K562 (cell line): ENCODE measurements around the gene PRTFDC1. TPM values are rescaled to one million over a fixed set of nuclear protein-coding genes. Genes with fewer than 3 reads are reported as not detected.

Source experiments
- ATAC-seq: fragments of 200-7000 bp; cut with Tn5 transposase; 3 replicates; pipeline ENCODE4 v1.9.1; 2020; ENCODE audit warnings: moderate library complexity
- BruUV-seq: library from RNA; stranded (reverse); fragments of 400-500 nt; replicated peaks from 2 replicates; lab custom pipeline; 2021; lab: Mats Ljungman, UMichigan
- CTCF ChIA-PET: fragments of 300-600 bp; formaldehyde crosslinking; extraction: SDS; loops from one replicate; lab custom pipeline; 2021; ENCODE audit warnings: low intra/inter-chr PET ratio; lab: Yijun Ruan, JAX
- POLR2A ChIA-PET: fragments of 300-600, 350-650 bp; sonication (Branson Sonifier 250); formaldehyde crosslinking; extraction: SDS; loops from one replicate; lab custom pipeline; 2021; ENCODE audit warnings: antibody characterized with exemption, inconsistent platforms; lab: Yijun Ruan, JAX
- DNase-seq, 4 experiments: peaks; one replicate each; pipeline versions ENCODE4 v3.0.0 to v3.0.0-alpha.2; 2011 to 2018; ENCODE audit warnings: low spot score in 3 of 4, mixed read lengths in 3 of 4; ENCODE audit errors: extremely low read depth in 1 of 4
- FAIRE-seq: peaks from 2 replicates; lab custom pipeline; 2011; peaks lifted over from hg19 to GRCh38; lab: Jason Lieb, UNC
- H2AFZ ChIP-seq: 2 replicates; pipeline ENCODE4 v1.6.0; 2011; ENCODE audit warnings: low read depth, low read length, control low read depth, inconsistent platforms
- H3K27ac ChIP-seq: fragments of 200-600 bp; 3 replicates; pipeline ENCODE4 v1.8.0; 2011; ENCODE audit warnings: low read depth, mild to moderate bottlenecking, control low read depth, inconsistent platforms, low read length, moderate library complexity, mixed read lengths; ENCODE audit errors: extremely low read depth
- H3K27me3 ChIP-seq, 2 experiments: fragments of 300-600 bp in 1 of 2; 2 replicates in 1 of 2; 3 replicates in 1 of 2; pipeline versions ENCODE4 v1.6.0 to v1.8.0; 2011; ENCODE audit warnings: inconsistent platforms in 2 of 2, low read length in 2 of 2, mild to moderate bottlenecking in 1 of 2, mixed read lengths in 1 of 2, moderate library complexity in 1 of 2; ENCODE audit not compliant: control insufficient read depth in 2 of 2, insufficient read depth in 2 of 2
- H3K36me3 ChIP-seq: fragments of 300-600 bp; 3 replicates; pipeline ENCODE4 v1.8.0; 2011; ENCODE audit warnings: mild to moderate bottlenecking, low read length, inconsistent platforms; ENCODE audit not compliant: control insufficient read depth, insufficient read depth
- H3K4me1 ChIP-seq, 2 experiments: fragments of 200-600 bp in 1 of 2; replicated peaks in 1 of 2; 2 replicates in 1 of 2; 3 replicates in 1 of 2; pipeline versions ENCODE4 v1.5.1 to v1.8.0; 2011; ENCODE audit warnings: inconsistent platforms in 2 of 2, low read length in 2 of 2, mild to moderate bottlenecking in 1 of 2, mixed read lengths in 1 of 2, moderate library complexity in 1 of 2; ENCODE audit not compliant: control insufficient read depth in 2 of 2, insufficient read depth in 2 of 2
- H3K4me2 ChIP-seq: 2 replicates; pipeline ENCODE4 v1.6.1; 2011; ENCODE audit warnings: low read length, control low read depth, inconsistent platforms, mixed read lengths; ENCODE audit not compliant: insufficient read depth
- H3K4me3 ChIP-seq: fragments of 200-600 bp; sonication (generic), shearing (Covaris generic); 2 replicates; pipeline ENCODE4 v1.5.1; 2016; ENCODE audit warnings: control low read depth, inconsistent platforms
- H3K79me2 ChIP-seq: fragments of 200-600 bp; 3 replicates; pipeline ENCODE4 v1.8.0; 2011; ENCODE audit warnings: low read length, inconsistent platforms; ENCODE audit not compliant: control insufficient read depth, insufficient read depth
- H3K9ac ChIP-seq, 2 experiments: 2 replicates each; pipeline versions ENCODE4 v1.6.0 to v1.6.1; 2011; ENCODE audit warnings: low read depth in 2 of 2, low read length in 2 of 2, control low read depth in 1 of 2, inconsistent platforms in 1 of 2, mild to moderate bottlenecking in 1 of 2, mixed read lengths in 1 of 2; ENCODE audit not compliant: insufficient read depth in 1 of 2
- H3K9me1 ChIP-seq: one replicate; pipeline ENCODE4 v1.6.0; 2011; ENCODE audit warnings: inconsistent platforms, mild to moderate bottlenecking, low read length, moderate library complexity; ENCODE audit not compliant: control insufficient read depth, insufficient read depth
- H3K9me3 ChIP-seq: replicated peaks from 2 replicates; pipeline ENCODE4 v1.5.1; 2011; ENCODE audit warnings: low read depth, low read length, inconsistent platforms; ENCODE audit not compliant: control insufficient read depth, insufficient read depth
- H4K20me1 ChIP-seq: replicated peaks from 2 replicates; pipeline ENCODE4 v1.6.1; 2011; ENCODE audit warnings: low read length, inconsistent platforms, mixed read lengths; ENCODE audit not compliant: control insufficient read depth, insufficient read depth
- ARID2 ChIP-seq: fragments of 450-650 bp; IDR thresholded peaks from 2 replicates; pipeline ENCODE4 v1.6.1; 2017; ENCODE audit warnings: antibody characterized with exemption, mild to moderate bottlenecking
- ATF3 ChIP-seq, 2 experiments: fragments of 450-650 bp in 1 of 2; sonication (generic) in 1 of 2; formaldehyde crosslinking in 1 of 2; IDR thresholded peaks in 1 of 2; conservative IDR thresholded peaks in 1 of 2; 2 replicates each; pipeline versions ENCODE4 v1.6.1 to v1.8.1; 2016 to 2023; ENCODE audit warnings: mild to moderate bottlenecking in 2 of 2, moderate library complexity in 2 of 2, inconsistent platforms in 1 of 2, missing genetic modification reagents in 1 of 2
- HMG20B ChIP-seq: fragments of 250-450 bp; sonication (Bioruptor Pico); IDR thresholded peaks from 2 replicates; pipeline ENCODE4 v1.5.0; 2021; ENCODE audit warnings: mild to moderate bottlenecking
- L3MBTL2 ChIP-seq: fragments of 450-650 bp; IDR thresholded peaks from 2 replicates; pipeline ENCODE4 v1.6.1; 2016; ENCODE audit warnings: mild to moderate bottlenecking, moderate library complexity
- NCOA1 ChIP-seq: fragments of 450-650 bp; IDR thresholded peaks from 2 replicates; pipeline ENCODE4 v1.6.1; 2016; ENCODE audit warnings: low read depth
- NFRKB ChIP-seq: fragments of 450-650 bp; IDR thresholded peaks from 2 replicates; pipeline ENCODE4 v1.6.1; 2016; ENCODE audit warnings: low read depth
- RNF2 ChIP-seq: sonication (generic); IDR thresholded peaks from 2 replicates; pipeline ENCODE4 v1.6.1; 2016
- SMARCB1 ChIP-seq: IDR thresholded peaks from 2 replicates; pipeline ENCODE4 v1.6.1; 2011; ENCODE audit warnings: improper control_type of control experiment, low read depth; ENCODE audit not compliant: insufficient read length
- SMARCE1 ChIP-seq: fragments of 450-650 bp; IDR thresholded peaks from 2 replicates; pipeline ENCODE4 v1.7.1; 2016; ENCODE audit warnings: mild to moderate bottlenecking
- TAL1 ChIP-seq: fragments of 450-650 bp; IDR thresholded peaks from 2 replicates; pipeline ENCODE4 v1.6.1; 2016; ENCODE audit warnings: mild to moderate bottlenecking
- ZFX ChIP-seq: sonication (generic); formaldehyde crosslinking; IDR thresholded peaks from 2 replicates; pipeline ENCODE4 v1.8.0; 2022; ENCODE audit warnings: mild to moderate bottlenecking, missing genetic modification reagents, moderate library complexity
- ZNF518B ChIP-seq: fragments of 250-450 bp; sonication (Bioruptor Pico); IDR thresholded peaks from 2 replicates; pipeline ENCODE4 v1.5.0; 2021; ENCODE audit warnings: mild to moderate bottlenecking, moderate library complexity
- ZNF668 ChIP-seq: fragments of 250-450 bp; sonication (Bioruptor Pico); IDR thresholded peaks from 2 replicates; pipeline ENCODE4 v1.8.0; 2022; ENCODE audit warnings: mild to moderate bottlenecking, inconsistent platforms
- ZNF75A ChIP-seq: fragments of 450-650 bp; formaldehyde crosslinking; IDR thresholded peaks from 2 replicates; pipeline ENCODE4 v1.4.0; 2020; ENCODE audit warnings: mild to moderate bottlenecking
- WGBS: fragments of 100-300 bp; shearing (Covaris generic); methylation state at CpG from one replicate; pipeline ENCODE4 v1.1.6; 2016; ENCODE audit warnings: low coverage, mixed read lengths; ENCODE audit not compliant: insufficient coverage; ENCODE audit errors: missing lambda C conversion rate; 5-methylcytosine and 5-hydroxymethylcytosine counted together
- in situ Hi-C: fragments of 300-500 bp; cut with MboI; formaldehyde crosslinking; loops from 4 replicates; pipeline ENCODE4 v1.15.0; 2018; ENCODE audit warnings: inconsistent platforms, mixed read lengths
- intact Hi-C: fragments of 100-400 bp; cut with micrococcal nuclease; formaldehyde crosslinking; loops from 2 replicates; pipeline ENCODE4 v1.14.2; 2022
- polyA plus RNA-seq, 8 experiments: library from polyadenylated mRNA; depleted of rRNA in 4 of 8; stranded (reverse) in 5 of 8; unstranded in 3 of 8; fragments of >200 nt; fragmentation: Nextera tagmentation in 2 of 8; fragmentation: Illumina TruSeq in 1 of 8; extraction: Ambion mirVana in 2 of 8; extraction: Trizol in 1 of 8; gene quantifications; 2 replicates each; pipeline versions ENCODE4 v1.2.1 to v1.2.3, GENCODE V29; 2011 to 2014; ENCODE audit warnings: inconsistent platforms in 1 of 8, missing spikeins in 1 of 8
- total RNA-seq, 7 experiments: library from RNA; depleted of rRNA in 6 of 7; stranded (reverse); fragments of >200 nt in 6 of 7; fragmentation: Illumina TruSeq in 2 of 7; extraction: Trizol in 2 of 7; gene quantifications; 2 replicates each; pipeline versions ENCODE4 v1.2.1 to v1.2.3, GENCODE V29; 2011 to 2021; ENCODE audit warnings: low replicate concordance in 1 of 7
- TF ChIP-seq, protein P1 (sequence below), 2 experiments: fragments of 450-650 bp in 1 of 2; sonication (generic) in 1 of 2; formaldehyde crosslinking; conservative IDR thresholded peaks; 2 replicates each; pipeline versions ENCODE4 v1.4.0 to v1.8.1; 2020 to 2022; ENCODE audit warnings: mild to moderate bottlenecking in 1 of 2, missing genetic modification reagents in 1 of 2
- TF ChIP-seq, protein P2 (sequence below): sonication (generic); formaldehyde crosslinking; IDR thresholded peaks from 2 replicates; pipeline ENCODE4 v1.9.0; 2022; ENCODE audit warnings: mild to moderate bottlenecking, missing genetic modification reagents

The PRTFDC1 gene
- total and polyA plus RNA-seq, 9 of the 15 experiments (the other 6 are each of a cell fraction or from before 2014, with no cell fraction given): 7.0 to 27.6 (median 10.0) TPM

GRCh38 chr10:24897326-24897926, 55.0 kb downstream of the PRTFDC1 start:
- Histone ChIP-seq H3K4me2 (peak overlapping the region; percentile 22; the same call in 1 of the 2 replicates), H3K9ac (peak overlapping the region in 1 of 2 experiments; percentile 54; a peak in 2 of 4 replicates), H3K4me1 (peaks cover 12 to 57% of the 10 kb centered on the region in 2 experiments), H3K4me3 (no peak overlapping the region), H3K9me1 (no peaks in the 10 kb centered on the region), H3K36me3 (no peaks in the 10 kb centered on the region), H2AFZ (peak overlapping the region; percentile 74), H3K9me3 (no peaks in the 10 kb centered on the region), H3K79me2 (no peaks in the 10 kb centered on the region), H3K27me3 (no peaks in the 10 kb centered on the region), H3K27ac (peak overlapping the region; percentile 83), H4K20me1 (no peaks in the 10 kb centered on the region)
- peak; percentile 78 for ATAC-seq
- in situ Hi-C loops (no loop called here), intact Hi-C loops (no loop called here)
- FAIRE-seq: peak; percentile 93
- BruUV-seq: no TSS peak
- ChIA-PET CTCF (no interaction called here), POLR2A (no interaction called here)
- 1% methylated on average over 4 of the region's 4 CpGs for WGBS
- peak; percentile 66 to 92 (median 75) for DNase-seq
- peak; percentile 81; the same call in 1 of the 2 replicates for TF ChIP-seq RNF2
- no peak for TF ChIP-seq ZNF668
- TF ChIP-seq, protein P1, sequence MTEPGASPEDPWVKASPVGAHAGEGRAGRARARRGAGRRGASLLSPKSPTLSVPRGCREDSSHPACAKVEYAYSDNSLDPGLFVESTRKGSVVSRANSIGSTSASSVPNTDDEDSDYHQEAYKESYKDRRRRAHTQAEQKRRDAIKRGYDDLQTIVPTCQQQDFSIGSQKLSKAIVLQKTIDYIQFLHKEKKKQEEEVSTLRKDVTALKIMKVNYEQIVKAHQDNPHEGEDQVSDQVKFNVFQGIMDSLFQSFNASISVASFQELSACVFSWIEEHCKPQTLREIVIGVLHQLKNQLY (CRISPR knock-in tag; conservative IDR thresholded peaks at IDR 0.05): no peak
- TF ChIP-seq ZNF75A (CRISPR knock-in tag): no peak; the same call in 1 of the 2 replicates
- peak; percentile 72; the same call in 1 of the 2 replicates for TF ChIP-seq NCOA1
- no peak for TF ChIP-seq ARID2
- TF ChIP-seq ZNF518B (CRISPR knock-in tag): no peak
- TF ChIP-seq SMARCE1: peak; percentile 94
- peak; percentile 77 for TF ChIP-seq TAL1
- TF ChIP-seq SMARCB1: no peak
- TF ChIP-seq NFRKB: peak; percentile 85; the same call in 1 of the 2 replicates
- TF ChIP-seq ATF3 (IDR thresholded peaks at IDR 0.05): peak; percentile 92
- TF ChIP-seq ATF3 (CRISPR knock-in tag; conservative IDR thresholded peaks at IDR 0.05): peak; percentile 83; the same call in 1 of the 2 replicates
- TF ChIP-seq HMG20B (CRISPR knock-in tag): no peak
- TF ChIP-seq ZFX (CRISPR knock-in tag): no peak
- TF ChIP-seq, protein P2, sequence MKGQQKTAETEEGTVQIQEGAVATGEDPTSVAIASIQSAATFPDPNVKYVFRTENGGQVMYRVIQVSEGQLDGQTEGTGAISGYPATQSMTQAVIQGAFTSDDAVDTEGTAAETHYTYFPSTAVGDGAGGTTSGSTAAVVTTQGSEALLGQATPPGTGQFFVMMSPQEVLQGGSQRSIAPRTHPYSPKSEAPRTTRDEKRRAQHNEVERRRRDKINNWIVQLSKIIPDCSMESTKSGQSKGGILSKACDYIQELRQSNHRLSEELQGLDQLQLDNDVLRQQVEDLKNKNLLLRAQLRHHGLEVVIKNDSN (CRISPR knock-in tag): no peak
- peak; percentile 63 for TF ChIP-seq L3MBTL2
